GM18867 (cell line): ENCODE results near the gene IFT88.

Experiments used
- ATAC-seq: cut with Tn5 transposase; IDR thresholded peaks from one replicate; pipeline ENCODE4 v1.9.1; 2021; ENCODE audit warnings: mild to moderate bottlenecking, moderate library complexity; ENCODE audit not compliant: unreplicated experiment

IFT88 gene

DNA sequence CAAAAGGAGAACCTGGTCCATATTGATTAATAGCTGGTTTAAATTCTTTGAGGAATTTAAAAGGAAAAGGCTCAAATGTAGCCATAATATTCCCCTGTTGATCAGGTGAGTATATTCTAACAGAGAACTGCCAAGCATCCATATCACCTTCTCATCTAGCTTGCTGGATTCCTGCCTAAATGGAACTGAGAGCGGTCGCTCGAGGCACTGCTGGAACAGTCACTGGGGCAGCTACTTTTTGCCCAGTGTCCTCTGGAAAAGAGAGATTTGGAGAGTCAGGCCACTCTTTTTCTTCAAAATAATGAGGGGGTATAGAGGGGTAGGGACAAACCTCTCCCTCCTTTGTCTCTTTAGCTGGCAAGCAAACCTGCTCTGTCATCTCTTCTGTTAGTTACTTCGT lies 117.1 kb downstream of the IFT88 start:
- no peak for ATAC-seq

DNA sequence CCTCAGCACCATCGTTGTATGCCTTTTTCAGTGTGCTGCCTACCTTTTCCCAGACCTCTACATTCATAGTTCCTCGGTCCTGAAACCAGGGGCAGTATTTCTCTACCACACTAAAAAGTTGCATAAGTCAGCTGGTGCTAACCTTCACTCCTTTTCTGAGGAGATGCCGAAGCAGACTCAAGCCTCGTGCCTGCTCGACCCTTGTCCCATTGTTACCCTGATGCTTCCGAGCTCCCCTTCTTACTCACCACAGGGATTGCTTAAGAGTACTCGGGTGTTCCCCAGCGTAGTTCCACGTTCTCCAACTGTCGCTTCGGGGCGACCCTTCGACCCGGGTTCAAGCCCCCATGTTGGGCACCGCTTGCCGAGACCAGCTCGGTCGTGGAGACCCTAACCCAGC lies 117.6 kb downstream of the IFT88 start:
- no peak for ATAC-seq

DNA sequence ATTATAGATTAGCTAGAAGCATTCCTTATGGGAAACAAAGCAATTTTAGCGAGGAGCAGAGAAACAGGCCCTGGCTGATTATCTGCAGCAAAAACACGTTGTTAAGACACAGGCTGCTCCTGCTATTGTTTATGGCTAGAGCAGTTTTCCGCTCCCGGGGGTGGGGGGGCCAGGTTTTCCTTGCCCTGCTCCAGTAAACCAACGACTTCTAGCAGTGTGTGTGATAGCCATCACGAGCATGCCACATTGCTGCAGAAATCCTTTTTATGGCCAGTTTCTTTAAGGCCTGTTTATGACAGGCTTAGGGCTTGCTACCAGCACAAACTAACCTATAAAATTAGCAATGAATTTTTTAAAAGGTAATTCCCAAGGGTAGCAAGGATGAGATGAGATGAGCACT lies 118.1 kb downstream of the IFT88 start:
- no peak for ATAC-seq

DNA sequence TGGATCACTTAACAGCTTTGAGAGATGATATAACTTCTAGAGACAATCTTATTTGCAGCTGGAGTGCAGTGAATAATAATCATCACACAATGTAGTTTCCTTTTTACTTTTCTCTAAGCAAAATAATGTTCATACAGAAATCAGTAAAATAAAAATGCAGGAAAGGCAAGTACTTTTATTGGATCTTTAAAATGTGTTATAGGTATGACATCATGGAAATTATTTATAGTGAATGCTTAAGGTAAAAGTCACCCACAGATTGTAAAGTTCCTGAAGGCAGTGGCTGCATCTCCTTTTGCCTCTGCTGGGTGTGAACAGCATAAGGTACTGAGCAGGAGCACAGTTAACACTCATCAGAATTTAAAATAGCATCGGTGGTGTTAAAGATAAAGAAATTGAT lies 119.2 kb downstream of the IFT88 start:
- no peak for ATAC-seq

DNA sequence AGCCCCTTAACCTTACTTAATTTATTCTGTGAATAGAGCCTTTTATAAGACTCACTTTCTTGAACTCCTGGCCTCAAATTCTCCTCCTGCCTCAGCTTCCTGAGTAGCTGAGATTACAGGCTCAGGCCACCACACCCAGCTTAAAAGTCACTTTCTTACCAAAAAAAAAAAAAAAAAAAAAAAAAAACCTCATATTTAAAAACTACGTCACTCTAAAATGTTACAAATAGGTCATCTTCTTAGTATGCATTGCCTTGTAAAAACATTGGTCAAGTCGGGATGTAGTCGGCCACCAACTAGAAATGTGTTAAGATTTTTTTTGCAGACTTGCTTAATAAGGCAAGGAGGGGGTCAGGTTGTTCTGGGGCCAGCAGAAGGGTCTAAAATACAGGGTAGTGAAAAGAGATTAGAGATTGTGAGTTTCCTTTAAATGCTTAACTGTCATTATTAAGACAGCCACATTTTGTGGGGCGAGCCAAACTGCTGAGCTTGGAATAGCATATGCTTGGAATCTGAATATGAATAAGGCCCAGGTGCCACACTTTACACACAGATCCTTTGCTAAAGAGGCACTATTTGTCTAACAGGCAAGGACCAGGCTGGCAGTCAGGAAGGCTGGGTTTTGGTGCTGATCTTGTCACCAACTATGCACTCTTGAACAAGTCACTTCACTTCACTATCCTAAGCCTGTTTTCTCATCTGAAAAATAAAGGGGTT lies 120.1 kb downstream of the IFT88 start:
- ATAC-seq: no peak

DNA sequence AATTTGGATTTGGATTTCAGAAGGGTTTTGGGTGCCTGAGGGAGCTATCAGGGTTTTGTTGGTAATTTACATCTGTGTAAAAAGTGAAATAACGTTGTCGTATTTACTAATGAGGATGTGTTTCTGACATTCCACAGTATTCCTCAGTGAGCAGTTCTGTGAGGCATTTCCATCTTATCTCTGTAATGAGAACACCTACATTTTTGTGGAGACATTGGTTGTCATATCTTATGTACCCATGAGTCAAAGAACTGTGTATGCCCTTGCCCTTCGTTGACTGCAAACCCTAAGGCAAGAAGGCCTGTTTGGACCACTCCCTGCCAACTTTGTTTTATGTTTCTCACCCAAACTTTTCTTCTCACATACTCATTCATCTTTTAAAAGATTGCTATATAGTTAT lies 122.3 kb downstream of the IFT88 start:
- ATAC-seq: no peak

DNA sequence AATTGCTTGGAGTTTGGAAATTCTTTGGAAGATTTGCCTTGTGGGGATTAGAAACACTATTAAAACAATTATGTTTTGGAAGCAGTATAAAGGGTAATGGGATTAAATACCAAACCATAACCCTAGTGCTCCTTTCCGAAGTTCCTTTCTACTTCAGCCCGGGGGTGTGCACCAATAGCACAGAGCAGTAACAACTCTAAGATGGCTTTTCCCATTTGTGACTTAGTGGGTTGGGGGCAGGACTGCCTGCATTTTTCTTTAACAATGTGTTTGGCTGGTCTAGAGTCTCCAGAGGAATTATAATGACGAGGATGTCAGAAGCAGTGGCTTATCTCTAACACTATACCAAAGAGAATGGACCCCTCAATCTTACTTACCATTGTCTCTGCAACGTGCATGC lies 124.7 kb downstream of the IFT88 start:
- no peak for ATAC-seq

DNA sequence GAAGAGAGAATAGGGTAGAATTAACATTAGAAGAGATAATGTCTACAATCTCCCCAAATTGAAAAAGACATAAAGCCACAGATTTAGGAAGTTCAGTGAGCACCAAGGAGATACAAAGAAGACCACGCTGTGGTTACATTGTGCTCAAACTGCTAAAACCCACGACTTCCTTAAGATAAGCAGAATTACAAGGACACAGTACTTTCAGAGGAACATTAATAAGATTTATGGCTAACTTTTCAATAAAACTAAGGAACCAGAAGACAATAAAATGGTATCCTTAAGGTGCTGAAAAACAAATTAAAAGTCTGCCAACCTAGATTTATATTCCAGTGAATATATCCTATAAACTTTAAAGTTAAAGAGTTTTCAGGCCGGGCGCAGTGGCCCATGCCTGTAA lies 129.1 kb downstream of the IFT88 start:
- ATAC-seq: no peak

DNA sequence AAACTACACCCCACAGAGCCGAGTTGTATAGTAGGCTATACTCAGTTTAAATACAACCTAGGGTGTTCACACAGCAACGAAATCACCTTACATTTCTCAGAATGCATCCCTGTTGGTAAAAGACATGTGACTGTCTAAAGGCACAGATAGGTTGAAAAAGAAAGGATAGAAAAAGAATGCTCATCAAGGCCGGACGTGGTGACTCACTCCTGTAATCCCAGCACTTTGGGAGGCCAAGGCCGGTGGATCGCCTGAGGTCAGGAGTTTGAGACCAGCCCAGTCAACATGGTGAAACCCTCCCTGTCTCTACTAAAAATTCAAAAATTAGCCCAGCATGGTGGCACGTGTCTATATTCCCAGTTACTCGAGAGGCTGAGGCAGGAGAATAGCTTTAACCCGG lies 132.8 kb downstream of the IFT88 start:
- ATAC-seq: no peak

DNA sequence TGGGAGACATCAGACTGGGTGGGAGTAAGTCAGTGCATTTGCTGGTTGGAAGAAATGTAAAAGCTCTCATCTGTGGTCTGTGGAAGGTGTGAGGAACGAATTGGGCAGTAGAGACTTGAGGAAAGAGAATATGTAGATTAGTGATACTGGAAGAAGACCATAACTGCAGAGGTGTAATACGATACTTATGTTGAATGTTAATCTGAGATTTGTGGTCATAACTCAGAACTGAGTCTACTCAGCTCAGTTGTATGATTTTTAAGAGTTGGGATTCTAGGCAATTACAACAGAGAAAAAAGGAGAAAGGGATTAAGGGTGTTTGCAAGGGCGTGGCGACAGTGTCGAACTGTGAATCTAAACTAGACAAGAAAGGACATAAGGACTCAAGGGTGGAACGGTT lies 133.3 kb downstream of the IFT88 start:
- ATAC-seq: no peak

DNA sequence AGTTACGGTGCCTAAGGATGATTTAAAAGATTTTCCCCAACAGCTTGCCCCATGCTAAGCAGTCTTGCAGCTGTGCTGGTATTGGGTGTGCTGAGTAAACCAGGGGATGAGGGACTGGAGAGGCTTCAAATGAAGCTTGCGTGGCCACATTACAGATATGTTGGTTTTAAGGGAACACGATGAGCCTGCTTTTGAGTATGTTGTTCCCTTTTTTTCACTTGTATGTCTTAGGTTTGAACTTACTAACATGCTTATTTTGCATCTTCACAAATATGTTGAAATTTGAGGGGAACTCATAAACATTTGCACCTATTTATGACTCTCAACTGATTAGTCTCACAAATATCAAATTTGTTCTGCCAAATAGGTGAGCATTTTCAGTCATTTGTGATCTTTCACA lies 134.5 kb downstream of the IFT88 start:
- ATAC-seq: no peak

DNA sequence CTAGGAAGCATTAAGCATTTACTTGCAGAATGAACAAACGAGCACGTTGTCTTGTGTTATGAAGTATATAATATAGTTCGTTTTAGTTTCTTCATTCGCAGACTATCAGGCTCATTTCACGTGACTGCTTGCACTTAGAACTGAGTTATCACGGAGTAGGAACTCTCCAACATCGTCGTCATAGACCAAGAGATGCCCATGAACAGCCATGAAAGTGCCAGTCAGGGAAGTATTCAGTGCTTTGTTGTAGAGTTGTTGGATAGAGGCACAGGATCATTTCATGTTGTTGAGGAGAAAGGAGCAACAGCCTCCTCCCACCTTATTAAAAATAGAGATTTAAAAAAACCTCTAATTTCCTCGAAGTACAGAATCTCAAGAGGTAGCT lies 135.6 kb downstream of the IFT88 start:
- ATAC-seq: no peak

DNA sequence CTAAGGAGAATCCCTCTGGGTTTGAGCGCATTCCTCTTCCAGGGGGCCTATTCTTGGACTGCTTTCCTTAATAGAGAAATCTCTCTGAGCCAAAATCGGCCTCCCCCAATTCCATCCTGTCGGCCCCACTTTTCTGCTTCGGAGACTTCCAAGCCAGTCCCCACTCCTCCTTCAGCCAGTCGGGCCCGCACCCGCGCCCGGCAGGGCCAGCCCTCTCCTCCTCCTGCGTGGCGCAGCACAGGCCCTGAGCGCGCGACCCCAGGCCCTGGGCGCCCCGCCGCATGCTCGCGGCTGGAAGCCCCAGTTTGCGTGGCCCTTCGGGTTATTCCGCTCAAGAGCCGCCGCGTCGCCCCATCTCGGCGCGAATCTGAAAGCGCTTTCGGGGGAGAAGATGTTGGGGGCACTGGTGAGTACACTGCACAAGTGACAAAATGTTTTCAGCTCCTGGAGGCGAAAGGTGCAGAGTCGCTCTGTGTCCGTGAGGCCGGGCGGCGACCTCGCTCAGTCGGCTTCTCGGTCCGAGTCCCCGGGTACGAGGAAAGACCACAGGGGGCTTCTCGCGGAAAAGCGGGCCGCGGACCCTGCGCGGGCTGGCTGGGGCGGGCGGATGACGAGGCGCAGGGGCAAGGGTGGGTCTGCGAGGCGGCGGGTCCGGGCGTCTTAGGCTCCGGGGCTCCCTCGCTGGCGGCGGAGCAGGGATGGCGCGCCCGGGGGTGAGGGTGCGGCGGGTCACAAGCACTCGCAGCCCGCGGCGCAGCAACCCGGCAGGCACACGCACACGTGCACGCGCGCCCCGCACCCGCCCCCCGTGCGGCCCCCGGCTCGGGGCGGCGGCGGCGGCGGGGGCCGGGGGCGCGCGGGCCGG lies 136.2 kb downstream of the IFT88 start, which contains the start of gene IL17D:
Gene IL17D, plus strand, starts transcription at position 785 of the 865 bp plus-strand sequence. CDS start 303 bp downstream, outside the sequence.
- ATAC-seq: peak; percentile 35

DNA sequence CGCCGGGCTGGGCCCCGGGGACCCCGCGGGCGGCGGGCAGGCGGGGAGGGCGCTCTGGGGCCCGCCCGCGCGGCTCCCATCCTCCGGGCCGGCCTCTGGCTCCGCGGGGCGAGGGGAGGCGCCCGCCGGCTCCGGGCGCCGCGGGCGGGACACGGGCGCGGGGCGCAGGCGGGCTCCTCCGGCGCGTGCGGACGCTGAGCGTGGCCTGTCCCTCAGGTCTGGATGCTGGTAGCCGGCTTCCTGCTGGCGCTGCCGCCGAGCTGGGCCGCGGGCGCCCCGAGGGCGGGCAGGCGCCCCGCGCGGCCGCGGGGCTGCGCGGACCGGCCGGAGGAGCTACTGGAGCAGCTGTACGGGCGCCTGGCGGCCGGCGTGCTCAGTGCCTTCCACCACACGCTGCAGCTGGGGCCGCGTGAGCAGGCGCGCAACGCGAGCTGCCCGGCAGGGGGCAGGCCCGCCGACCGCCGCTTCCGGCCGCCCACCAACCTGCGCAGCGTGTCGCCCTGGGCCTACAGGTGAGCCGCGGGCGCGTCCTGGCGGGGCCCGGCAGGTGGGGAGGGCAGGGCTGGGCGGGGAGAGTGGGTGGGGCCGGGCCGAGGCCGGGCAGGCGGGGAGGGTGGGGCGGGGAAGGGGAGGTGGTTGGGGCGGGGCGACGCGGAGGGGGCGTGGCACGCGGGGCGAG lies 137.0 kb downstream of the IFT88 start:
- ATAC-seq: peak; percentile 92

DNA sequence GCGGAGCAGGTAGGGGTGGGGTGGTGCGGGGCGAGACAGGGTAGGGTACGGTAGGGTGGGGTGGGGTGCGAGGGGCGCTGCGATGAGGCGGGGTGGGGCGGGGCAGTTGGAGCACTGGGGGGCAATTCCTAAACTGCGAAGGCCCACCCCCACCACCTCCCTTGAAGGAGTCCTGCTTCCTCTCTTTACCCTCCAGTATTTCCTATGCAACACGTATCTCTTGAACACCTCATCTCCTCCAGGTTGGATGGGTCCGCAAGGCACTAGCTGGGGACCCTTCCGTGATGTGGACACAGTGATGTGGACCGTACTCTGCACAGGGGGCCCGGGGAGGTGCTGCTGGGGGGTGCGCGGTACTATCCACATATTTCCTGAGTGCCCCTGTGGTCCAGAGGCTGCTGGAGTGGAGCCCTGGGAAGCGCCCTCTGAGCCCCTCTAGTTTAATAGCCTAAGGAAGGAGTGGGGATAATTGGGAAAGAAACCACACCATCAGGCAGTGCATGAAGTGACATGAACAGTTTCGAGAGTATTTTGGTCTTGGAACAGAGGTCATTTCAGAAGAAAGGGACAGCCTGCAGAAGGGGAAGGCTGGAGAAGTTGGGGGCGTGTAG lies 137.6 kb downstream of the IFT88 start:
- ATAC-seq: no peak

DNA sequence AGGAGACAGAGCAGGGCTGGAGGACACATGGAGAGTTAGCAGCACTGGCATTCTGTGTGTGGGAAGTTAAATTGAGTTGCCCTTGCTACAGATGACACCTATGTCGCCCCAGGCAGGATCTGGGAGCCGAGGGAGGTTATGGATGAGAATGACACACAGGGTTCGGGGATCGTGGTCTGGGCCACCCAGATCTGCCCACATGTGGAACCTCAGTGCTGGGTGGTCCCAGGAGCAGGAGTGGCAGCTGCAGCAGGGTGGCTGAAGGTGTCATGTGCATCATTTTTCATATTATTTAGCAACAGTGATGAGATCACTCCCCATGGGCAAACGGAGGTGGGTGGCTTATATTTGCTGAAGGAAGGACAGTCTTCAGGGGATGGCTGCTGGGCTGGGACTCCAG lies 139.7 kb downstream of the IFT88 start:
- ATAC-seq: no peak

DNA sequence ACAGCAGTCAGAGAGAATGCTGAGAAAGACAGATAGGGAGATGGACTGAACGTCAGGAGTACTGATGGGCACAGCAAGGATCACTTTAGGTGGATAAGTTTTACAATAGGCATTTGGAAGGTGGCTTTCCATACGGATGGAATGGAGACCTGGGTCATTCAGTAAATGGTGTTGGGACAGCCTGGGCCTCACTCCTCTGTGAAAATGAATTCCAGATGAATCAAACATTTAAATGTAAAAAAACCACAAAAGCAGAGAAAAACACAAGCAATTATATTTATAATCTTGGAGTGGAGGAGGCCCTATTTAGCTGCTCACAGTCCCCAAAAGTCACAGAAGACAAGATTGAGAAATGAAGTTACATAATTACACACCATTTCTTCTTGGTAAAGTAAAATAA lies 141.3 kb downstream of the IFT88 start:
- ATAC-seq: no peak

DNA sequence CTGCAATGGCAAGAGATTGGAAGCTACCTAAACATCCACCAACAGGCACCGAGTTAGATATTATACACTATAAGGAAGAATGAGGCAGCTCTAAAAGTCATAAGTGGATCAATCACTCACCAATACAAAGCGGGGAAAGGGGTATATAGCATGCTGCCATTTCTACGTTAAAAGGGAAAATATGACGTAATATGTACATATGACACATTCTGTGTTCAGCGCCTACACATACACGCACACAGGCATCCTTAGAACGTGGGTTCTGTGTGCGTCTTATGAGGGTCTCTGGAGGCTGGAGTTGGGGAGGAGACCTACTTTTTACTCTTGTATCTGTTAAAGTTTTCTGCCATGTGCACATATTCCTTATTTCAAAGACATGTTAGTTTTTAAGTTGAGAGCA lies 142.4 kb downstream of the IFT88 start:
- ATAC-seq: no peak

DNA sequence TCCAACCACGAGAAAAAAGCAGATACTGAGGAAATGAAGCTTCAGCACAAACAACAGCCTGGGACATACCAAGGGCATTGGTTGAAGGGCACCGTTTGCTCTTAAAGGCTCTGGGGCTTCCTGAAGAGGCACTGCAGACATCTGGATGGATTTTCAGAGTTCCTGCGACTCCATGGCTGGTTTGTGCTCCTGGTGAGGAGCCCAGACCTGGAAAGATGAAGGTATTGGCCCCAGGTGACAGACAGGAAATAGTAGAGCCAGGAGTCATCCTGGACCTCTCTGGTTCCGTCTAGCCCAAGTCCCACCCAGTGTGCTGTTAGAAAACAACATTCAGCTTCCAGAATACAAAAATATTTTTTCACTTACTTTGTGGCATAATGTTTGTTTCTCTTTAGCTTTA lies 142.8 kb downstream of the IFT88 start:
- no peak for ATAC-seq

DNA sequence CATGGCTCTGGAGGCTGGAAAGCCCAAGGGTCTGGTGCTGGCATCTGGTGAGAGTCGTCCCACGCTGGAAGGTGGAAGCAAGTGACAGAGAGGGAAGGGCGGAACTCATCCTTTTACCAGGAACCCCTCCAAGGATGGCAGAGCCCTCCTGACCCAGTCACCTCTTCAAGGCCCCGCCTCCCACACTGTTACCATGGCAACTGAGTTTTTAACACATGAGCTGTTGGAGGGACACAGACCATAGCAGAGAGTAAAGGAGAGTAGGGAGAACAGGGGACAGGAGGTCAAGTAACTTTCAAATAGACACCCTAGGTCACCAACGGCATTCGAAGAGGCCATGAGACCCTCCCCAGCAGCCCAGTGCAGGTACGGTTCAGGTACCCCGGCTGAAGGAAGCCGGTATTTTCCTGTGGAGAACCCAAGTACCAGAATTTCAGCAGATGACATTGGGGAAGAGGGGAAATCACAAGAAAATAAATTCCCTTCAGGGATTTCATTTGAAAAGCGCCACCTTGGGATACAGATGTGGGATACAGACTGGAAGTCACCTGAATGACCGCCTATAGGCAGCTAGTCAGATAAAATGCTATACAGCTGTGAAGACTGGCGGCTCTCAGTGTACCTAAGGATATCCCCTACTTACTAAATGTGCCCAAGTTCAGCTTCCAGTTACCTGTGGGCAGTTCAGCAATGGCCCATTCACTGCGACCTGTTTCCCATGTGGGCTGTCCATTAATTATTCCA lies 144.5 kb downstream of the IFT88 start:
- no peak for ATAC-seq

DNA sequence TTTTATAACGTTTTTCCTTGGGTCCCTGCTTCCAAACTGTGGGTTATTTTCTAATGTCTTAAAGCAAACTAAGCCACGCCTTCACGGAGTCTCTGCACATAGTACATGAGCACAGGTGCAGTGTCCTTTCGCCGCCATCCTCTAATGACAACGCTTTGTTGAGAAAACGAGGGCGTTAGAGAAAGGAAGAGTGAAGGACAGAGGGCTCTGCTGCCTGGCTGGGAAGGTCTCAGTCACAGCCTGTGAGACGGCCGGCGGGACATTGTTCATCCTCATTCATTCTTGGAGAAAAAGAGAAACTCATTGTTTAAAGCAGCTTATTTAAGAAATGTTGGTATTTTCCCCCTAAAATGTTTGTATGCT lies 146.0 kb downstream of the IFT88 start:
- no peak for ATAC-seq
